ENCODE measurements around the gene ZNF445. TPM values are rescaled to one million over a fixed set of nuclear protein-coding genes. Genes with fewer than 3 reads are reported as not detected.
"Not testable (repeated sequence)": the region's sequence is repeated elsewhere in the genome, so short reads cannot be mapped to it uniquely, and the experiment has no call there.

Gene ZNF445
- total and polyA plus RNA-seq, 4 experiments from 2014 or later: 0.57 to 31.5 (median 16.9) TPM

DNA sequence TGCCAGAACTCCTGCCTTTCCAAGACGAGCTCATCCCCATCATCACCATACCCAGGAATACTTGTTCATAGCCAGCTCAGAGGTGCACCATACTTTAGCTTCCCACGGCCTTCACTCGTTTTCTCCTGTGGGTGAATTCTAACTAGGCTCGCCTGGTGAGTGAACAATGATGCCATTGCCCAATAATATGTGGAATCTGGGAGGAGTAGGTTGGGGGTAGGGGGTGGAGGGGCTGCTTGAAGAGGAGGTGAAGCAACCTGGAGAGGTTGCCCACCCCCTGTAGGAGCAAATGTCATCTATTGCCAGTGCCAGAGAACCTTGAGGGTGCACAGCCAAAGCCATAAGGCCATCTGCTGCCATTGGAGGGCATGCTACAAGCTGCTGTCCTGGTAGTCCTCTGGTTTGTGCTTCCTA lies 592 bp upstream of the ZNF445 start:
- H3K9me3 Mint-ChIP-seq: peaks cover 0 to 2% (median 0%) of the 10 kb centered on the region in 8 donors
- Histone ChIP-seq H3K27ac (ENCODE audit: low read depth, low read length) (peak overlapping the region; percentile 42), H3K9me3 (ENCODE audit: control insufficient read depth in 1 of 2, low read length in 2 of 2) (no peaks in the 10 kb centered on the region), H3K4me1 (ENCODE audit: insufficient read depth, low read length) (peaks cover 28% of the 10 kb centered on the region), H3K4me3 (ENCODE audit: low read length in 2 of 2) (peak overlapping the region; percentile 14 to 68), H3K36me3 (ENCODE audit: insufficient read depth, low read length) (no peaks in the 10 kb centered on the region), H3K27me3 (ENCODE audit: insufficient read depth, low read length) (no peaks in the 10 kb centered on the region)
- CTCF ChIA-PET (ENCODE audit: partially characterized antibody): interaction anchor here (1.0 to 1.4 kb wide), 3 partner anchors 30 to 38 kb away, joined by 4 to 6 read pairs (median 4); no protein-coding TSS in a partner anchor
- DNase-seq: no peak
- H3K27me3 Mint-ChIP-seq: no peaks in the 10 kb centered on the region
- peak overlapping the region; percentile 43 to 96 (median 88) for H3K27ac Mint-ChIP-seq
- H3K36me3 Mint-ChIP-seq: peaks cover 0 to 4% of the 10 kb centered on the region in 2 donors
- intact Hi-C loops (cut with micrococcal nuclease): no loop called here
- peak overlapping the region; percentile 92 to 98 (median 94) for H3K4me3 Mint-ChIP-seq
- peaks cover 17 to 44% (median 28%) of the 10 kb centered on the region in 4 donors for H3K4me1 Mint-ChIP-seq
- POLR2A ChIA-PET (ENCODE audit: partially characterized antibody): interaction anchor here (0.8 to 2.8 kb wide), 4 partner anchors 33 to 252 kb away, joined by 3 to 32 read pairs (median 8); partner anchors contain the start of genes TCAIM and ZNF501

DNA sequence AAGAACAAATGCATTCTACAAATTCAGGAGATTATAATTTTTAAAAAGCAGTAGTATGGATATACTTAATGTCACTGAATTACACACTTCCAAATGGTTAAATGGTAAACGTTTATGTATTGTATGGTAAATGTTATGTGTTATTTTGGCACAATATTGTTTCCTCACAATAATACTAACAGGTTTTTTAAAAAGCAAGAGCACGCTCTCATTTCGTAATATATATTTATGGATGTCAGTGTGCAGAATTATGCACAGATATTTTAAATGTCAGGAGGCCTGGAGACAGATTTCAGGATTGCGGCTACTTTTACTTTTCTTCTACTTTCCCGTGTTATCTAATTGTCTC lies 533 bp downstream of the ZNF445 start:
- peaks cover 17 to 51% (median 34%) of the 10 kb centered on the region in 4 donors for H3K4me1 Mint-ChIP-seq
- no peaks in the 10 kb centered on the region for H3K36me3 ChIP-seq (ENCODE audit: insufficient read depth, low read length)
- POLR2A ChIA-PET (ENCODE audit: partially characterized antibody): interaction anchor here (1.1 kb wide), 1 partner anchor 34 kb away, joined by 6 read pairs; no protein-coding TSS in a partner anchor
- H3K4me3 ChIP-seq (ENCODE audit: low read length in 2 of 2): peak overlapping the region; percentile 44 to 68
- peak in 1 of 5 donors; percentile 1 for DNase-seq
- H3K4me3 Mint-ChIP-seq: peak overlapping the region; percentile 90 to 95 (median 92)
- CTCF ChIA-PET (ENCODE audit: partially characterized antibody): no interaction called here
- H3K4me1 ChIP-seq (ENCODE audit: insufficient read depth, low read length): peaks cover 28% of the 10 kb centered on the region
- peaks cover 0 to 4% of the 10 kb centered on the region in 2 donors for H3K36me3 Mint-ChIP-seq
- H3K27me3 Mint-ChIP-seq: no peaks in the 10 kb centered on the region
- peaks cover 0 to 2% (median 0%) of the 10 kb centered on the region in 8 donors for H3K9me3 Mint-ChIP-seq
- no peaks in the 10 kb centered on the region for H3K27me3 ChIP-seq (ENCODE audit: insufficient read depth, low read length)
- peak overlapping the region; percentile 23 to 89 (median 81) for H3K27ac Mint-ChIP-seq
- intact Hi-C loops (cut with micrococcal nuclease): loop anchor here (1.0 kb wide), 5 partner anchors 33 to 284 kb away; partner anchors contain the start of genes KIAA1143, KIF15, TCAIM and ZNF501
- peak overlapping the region; percentile 42 for H3K27ac ChIP-seq (ENCODE audit: low read depth, low read length)
- H3K9me3 ChIP-seq (ENCODE audit: control insufficient read depth in 1 of 2, low read length in 2 of 2): no peaks in the 10 kb centered on the region

DNA sequence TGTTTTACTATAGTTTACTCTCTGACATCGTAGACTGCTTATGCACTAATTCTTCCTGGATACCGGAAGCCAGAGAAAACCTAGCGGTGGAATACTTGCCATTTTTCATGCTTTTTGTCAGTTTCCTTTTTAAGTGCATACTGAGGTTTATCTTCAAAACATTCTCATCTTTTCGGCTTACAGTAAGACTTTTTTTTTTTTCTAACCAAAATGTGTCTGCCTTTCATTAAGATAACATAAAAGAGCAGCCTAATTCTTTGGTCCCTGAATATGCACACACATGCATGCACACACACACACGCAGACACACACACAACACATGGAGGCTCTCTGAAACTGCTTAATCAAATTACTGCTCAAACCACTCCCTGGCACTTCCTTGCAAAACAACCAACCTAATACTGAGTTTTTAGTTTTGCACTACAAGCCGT lies 1.3 kb downstream of the ZNF445 start:
- Histone ChIP-seq H3K36me3 (ENCODE audit: insufficient read depth, low read length) (no peaks in the 10 kb centered on the region), H3K27me3 (ENCODE audit: insufficient read depth, low read length) (no peaks in the 10 kb centered on the region), H3K4me3 (ENCODE audit: low read length in 2 of 2) (peak overlapping the region; percentile 44 to 68), H3K9me3 (ENCODE audit: control insufficient read depth in 1 of 2, low read length in 2 of 2) (no peaks in the 10 kb centered on the region), H3K4me1 (ENCODE audit: insufficient read depth, low read length) (peaks cover 28% of the 10 kb centered on the region), H3K27ac (ENCODE audit: low read depth, low read length) (no peak overlapping the region)
- ChIA-PET CTCF (ENCODE audit: partially characterized antibody) (no interaction called here), POLR2A (ENCODE audit: partially characterized antibody) (interaction anchor here (1.1 kb wide), 1 partner anchor 35 kb away, joined by 6 read pairs; no protein-coding TSS in a partner anchor)
- Mint-ChIP-seq H3K4me3 (peak overlapping the region; percentile 90 to 95 (median 92)), H3K36me3 (peaks cover 0 to 10% of the 10 kb centered on the region in 2 donors), H3K27me3 (no peaks in the 10 kb centered on the region), H3K9me3 (peaks cover 0 to 2% (median 0%) of the 10 kb centered on the region in 8 donors), H3K4me1 (peaks cover 23 to 59% (median 41%) of the 10 kb centered on the region in 4 donors), H3K27ac (peak overlapping the region; percentile 37 to 87 (median 64))
- intact Hi-C loops (cut with micrococcal nuclease): no loop called here
- peak in 3 of 5 donors; percentile 5 to 10 (median 7) for DNase-seq

DNA sequence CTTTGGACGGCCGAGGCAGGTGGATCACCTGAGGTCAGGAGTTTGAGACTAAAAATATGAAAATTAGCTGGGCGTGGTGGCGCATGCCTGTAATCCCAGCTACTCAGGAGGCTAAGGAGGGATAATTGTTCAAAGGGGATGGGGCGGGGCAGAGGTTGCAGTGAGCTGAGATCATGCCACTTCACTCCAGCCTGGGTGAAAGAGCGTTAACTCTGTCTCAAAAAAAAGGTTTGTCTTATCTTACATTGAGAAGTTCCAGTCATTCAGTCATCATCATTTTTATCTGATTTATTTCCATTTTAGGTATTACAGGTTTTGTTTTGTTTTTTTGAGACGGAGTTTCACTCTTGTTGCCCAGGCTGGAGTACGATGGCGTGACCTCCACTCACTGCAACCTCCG lies 2.6 kb downstream of the ZNF445 start:
- peaks cover 34% of the 10 kb centered on the region for H3K4me1 ChIP-seq (ENCODE audit: insufficient read depth, low read length)
- CTCF ChIA-PET (ENCODE audit: partially characterized antibody); intact Hi-C loops (cut with micrococcal nuclease); H3K9me3 Mint-ChIP-seq; H3K27me3 ChIP-seq (ENCODE audit: insufficient read depth, low read length); H3K9me3 ChIP-seq (ENCODE audit: control insufficient read depth in 1 of 2, low read length in 2 of 2); H3K4me3 ChIP-seq (ENCODE audit: low read length in 2 of 2); DNase-seq; H3K27me3 Mint-ChIP-seq; H3K27ac ChIP-seq (ENCODE audit: low read depth, low read length); H3K36me3 ChIP-seq (ENCODE audit: insufficient read depth, low read length); POLR2A ChIA-PET (ENCODE audit: partially characterized antibody): not testable (repeated sequence)
- H3K4me3 Mint-ChIP-seq: peak overlapping the region in 5 of 8 donors; percentile 3 to 58 (median 26)
- H3K27ac Mint-ChIP-seq: peak overlapping the region in 2 of 7 donors; percentile 12 to 59
- H3K4me1 Mint-ChIP-seq: peaks cover 28 to 62% (median 48%) of the 10 kb centered on the region in 4 donors
- peaks cover 6 to 19% of the 10 kb centered on the region in 2 donors for H3K36me3 Mint-ChIP-seq

DNA sequence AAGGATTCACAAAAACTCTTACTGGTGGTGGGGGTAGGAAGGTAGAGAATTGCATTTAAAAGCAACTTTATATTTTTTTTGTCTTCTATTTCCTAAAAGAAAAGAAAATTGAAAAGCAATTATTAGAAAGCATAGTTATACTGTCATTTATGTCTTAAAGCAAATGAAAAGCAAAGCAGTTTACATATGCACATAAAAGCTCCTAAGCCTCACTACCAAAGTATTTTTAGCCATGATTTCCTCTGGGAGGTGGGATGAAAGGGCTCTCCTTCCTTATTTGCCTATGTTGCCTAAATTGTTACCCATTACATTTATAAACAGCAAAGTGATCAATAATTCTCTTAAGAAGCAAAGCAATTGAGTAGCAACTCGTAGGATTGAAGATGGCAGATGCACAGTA lies 7.0 kb downstream of the ZNF445 start:
- H3K9me3 Mint-ChIP-seq: no peaks in the 10 kb centered on the region
- POLR2A ChIA-PET (ENCODE audit: partially characterized antibody): interaction anchor here (0.8 kb wide), 1 partner anchor 40 kb away, joined by 3 read pairs; no protein-coding TSS in a partner anchor
- intact Hi-C loops (cut with micrococcal nuclease): no loop called here

DNA sequence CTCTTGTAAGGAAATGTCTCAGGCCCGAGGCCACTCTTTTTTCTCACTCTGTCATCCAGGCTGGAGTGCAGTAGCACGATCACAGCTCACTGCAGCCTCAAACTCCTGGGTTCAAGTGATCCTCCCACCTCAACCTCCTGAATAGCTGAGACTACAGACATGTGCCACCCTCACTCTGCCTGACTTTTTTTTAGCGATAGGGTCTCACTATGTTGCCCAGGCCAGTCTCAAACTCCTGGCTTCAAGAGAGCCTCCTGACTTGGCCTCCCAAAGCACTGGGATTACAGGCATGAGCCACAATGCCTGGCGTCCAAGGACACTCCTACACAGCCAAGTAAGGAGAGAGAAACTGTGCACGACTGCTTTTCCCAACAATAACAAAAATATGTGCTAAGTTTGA lies 7.6 kb downstream of the ZNF445 start:
- CTCF ChIA-PET (ENCODE audit: partially characterized antibody): no interaction called here

More for the DNA sequence above, 7.0 kb downstream of the ZNF445 start:
- Mint-ChIP-seq H3K27ac (peak overlapping the region in 2 of 7 donors; percentile 2 to 3), H3K36me3 (peaks cover 15 to 32% of the 10 kb centered on the region in 2 donors), H3K4me3 (no peak overlapping the region), H3K4me1 (peaks cover 16 to 44% (median 36%) of the 10 kb centered on the region in 4 donors), H3K27me3 (no peaks in the 10 kb centered on the region)
- no peak for DNase-seq
- Histone ChIP-seq H3K4me1 (ENCODE audit: insufficient read depth, low read length) (peaks cover 10% of the 10 kb centered on the region), H3K4me3 (ENCODE audit: low read length in 2 of 2) (no peak overlapping the region), H3K9me3 (ENCODE audit: control insufficient read depth in 1 of 2, low read length in 2 of 2) (no peaks in the 10 kb centered on the region), H3K27me3 (ENCODE audit: insufficient read depth, low read length) (no peaks in the 10 kb centered on the region), H3K27ac (ENCODE audit: low read depth, low read length) (no peak overlapping the region), H3K36me3 (ENCODE audit: insufficient read depth, low read length) (peaks cover 15% of the 10 kb centered on the region)
- CTCF ChIA-PET (ENCODE audit: partially characterized antibody): no interaction called here

DNA sequence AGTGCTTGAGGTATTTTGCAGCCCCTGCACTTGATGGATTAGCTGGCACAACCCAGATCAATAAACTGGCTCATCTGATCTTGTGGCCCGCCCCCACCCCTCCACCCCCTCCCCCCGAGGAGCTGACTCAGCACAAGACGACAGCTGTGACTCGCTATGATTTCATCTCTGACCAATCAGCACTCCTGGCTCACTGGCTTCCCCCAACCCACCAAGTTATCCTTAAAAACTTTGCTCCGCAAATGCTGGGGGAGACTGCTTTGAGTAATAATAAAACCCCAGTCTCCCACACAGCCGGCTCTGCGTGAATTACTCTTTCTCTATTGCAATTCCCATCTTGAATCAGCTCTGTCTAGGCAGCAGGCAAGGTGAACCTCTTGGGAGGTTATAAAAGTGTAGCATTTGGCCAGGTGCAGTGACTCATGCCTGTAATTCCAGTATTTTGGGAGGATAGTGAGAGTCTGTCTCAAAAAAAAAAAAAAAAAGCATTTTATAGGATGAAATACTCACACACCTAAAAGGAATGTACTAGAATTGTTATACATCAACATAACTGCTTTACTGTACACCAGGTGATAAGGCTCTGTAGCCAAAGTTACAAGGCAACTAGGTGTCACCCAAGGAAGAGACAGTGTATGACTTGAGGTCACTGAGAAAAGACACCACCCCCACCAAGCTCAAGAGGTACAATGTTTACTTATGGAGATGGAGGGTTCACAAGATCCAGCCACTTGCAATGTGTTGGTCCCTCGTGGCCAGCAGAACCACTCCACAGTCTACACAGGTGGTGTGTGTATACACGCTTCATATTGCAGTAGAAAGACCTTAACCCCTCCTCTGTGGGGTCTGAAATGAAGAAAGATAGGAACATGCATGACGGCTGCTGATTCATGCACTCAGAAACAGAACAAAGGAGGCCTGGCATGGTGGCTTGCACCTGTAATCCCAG lies 8.6 kb downstream of the ZNF445 start:
- H3K27me3 Mint-ChIP-seq: no peaks in the 10 kb centered on the region
- no peak for DNase-seq
- H3K9me3 Mint-ChIP-seq: no peaks in the 10 kb centered on the region
- H3K27ac ChIP-seq (ENCODE audit: low read depth, low read length): no peak overlapping the region
- H3K4me1 ChIP-seq (ENCODE audit: insufficient read depth, low read length): peaks cover 6% of the 10 kb centered on the region
- H3K36me3 Mint-ChIP-seq: peaks cover 19 to 39% of the 10 kb centered on the region in 2 donors
- ChIA-PET CTCF (ENCODE audit: partially characterized antibody) (no interaction called here), POLR2A (ENCODE audit: partially characterized antibody) (no interaction called here)
- no peaks in the 10 kb centered on the region for H3K27me3 ChIP-seq (ENCODE audit: insufficient read depth, low read length)
- H3K36me3 ChIP-seq (ENCODE audit: insufficient read depth, low read length): peaks cover 15% of the 10 kb centered on the region
- no peak overlapping the region for H3K4me3 ChIP-seq (ENCODE audit: low read length in 2 of 2)
- no peaks in the 10 kb centered on the region for H3K9me3 ChIP-seq (ENCODE audit: control insufficient read depth in 1 of 2, low read length in 2 of 2)
- peak overlapping the region in 2 of 7 donors; percentile 52 to 63 for H3K27ac Mint-ChIP-seq
- intact Hi-C loops (cut with micrococcal nuclease): no loop called here
- no peak overlapping the region for H3K4me3 Mint-ChIP-seq
- peaks cover 13 to 35% (median 27%) of the 10 kb centered on the region in 4 donors for H3K4me1 Mint-ChIP-seq

More for the DNA sequence above, 7.6 kb downstream of the ZNF445 start:
- DNase-seq: no peak
- no peak overlapping the region for H3K27ac Mint-ChIP-seq
- Histone ChIP-seq H3K36me3 (ENCODE audit: insufficient read depth, low read length) (peaks cover 15% of the 10 kb centered on the region), H3K27ac (ENCODE audit: low read depth, low read length) (no peak overlapping the region), H3K4me1 (ENCODE audit: insufficient read depth, low read length) (peaks cover 9% of the 10 kb centered on the region), H3K4me3 (ENCODE audit: low read length in 2 of 2) (no peak overlapping the region), H3K9me3 (ENCODE audit: control insufficient read depth in 1 of 2, low read length in 2 of 2) (no peaks in the 10 kb centered on the region), H3K27me3 (ENCODE audit: insufficient read depth, low read length) (no peaks in the 10 kb centered on the region)
- H3K36me3 Mint-ChIP-seq: peaks cover 19 to 34% of the 10 kb centered on the region in 2 donors
- H3K4me1 Mint-ChIP-seq: peaks cover 16 to 43% (median 34%) of the 10 kb centered on the region in 4 donors
- POLR2A ChIA-PET (ENCODE audit: partially characterized antibody): no interaction called here
- intact Hi-C loops (cut with micrococcal nuclease): no loop called here
- H3K27me3 Mint-ChIP-seq: no peaks in the 10 kb centered on the region
- no peak overlapping the region for H3K4me3 Mint-ChIP-seq
- no peaks in the 10 kb centered on the region for H3K9me3 Mint-ChIP-seq

Data from CD4-positive, alpha-beta memory T cell (primary cell).